GM19372 (cell line): ENCODE measurements around the gene SPAST.
"Not testable (repeated sequence)": the region's sequence is repeated elsewhere in the genome, so short reads cannot be mapped to it uniquely, and the experiment has no call there.

ENCODE experiments used
- ATAC-seq: cut with Tn5 transposase; IDR thresholded peaks from one replicate; pipeline ENCODE4 v1.9.1; 2021; ENCODE audit warnings: mild to moderate bottlenecking, low read depth, moderate library complexity; ENCODE audit not compliant: unreplicated experiment

Gene SPAST

GRCh38 chr2:32119161-32119560 lies 55.8 kb downstream of the SPAST start:
- ATAC-seq = no peak

GRCh38 chr2:32124660-32125059 lies 61.3 kb downstream of the SPAST start:
- no peak for ATAC-seq

DNA sequence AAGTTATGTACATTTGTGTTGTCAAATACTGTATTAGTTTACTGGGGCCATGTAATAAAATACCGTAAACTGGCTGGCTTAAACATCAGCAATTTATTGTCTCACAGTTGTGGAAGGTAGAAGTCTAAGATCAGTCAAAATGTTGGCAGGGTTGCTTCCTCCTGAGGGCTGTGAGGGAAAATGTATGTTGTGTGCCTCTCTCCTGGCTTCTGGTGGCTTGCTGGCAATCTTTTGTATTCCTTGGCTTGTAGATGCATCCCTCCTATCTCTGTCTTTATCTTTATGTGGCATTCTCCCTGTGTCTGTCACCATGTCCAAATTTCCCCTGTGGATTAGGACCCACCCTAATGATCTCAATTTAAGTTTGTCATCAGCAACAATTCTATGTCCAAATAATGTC lies 65.3 kb downstream of the SPAST start:
- no peak for ATAC-seq

- ATAC-seq = no peak
Observed at GRCh38 chr2:32129086-32129485, 65.7 kb downstream of the SPAST start.

DNA sequence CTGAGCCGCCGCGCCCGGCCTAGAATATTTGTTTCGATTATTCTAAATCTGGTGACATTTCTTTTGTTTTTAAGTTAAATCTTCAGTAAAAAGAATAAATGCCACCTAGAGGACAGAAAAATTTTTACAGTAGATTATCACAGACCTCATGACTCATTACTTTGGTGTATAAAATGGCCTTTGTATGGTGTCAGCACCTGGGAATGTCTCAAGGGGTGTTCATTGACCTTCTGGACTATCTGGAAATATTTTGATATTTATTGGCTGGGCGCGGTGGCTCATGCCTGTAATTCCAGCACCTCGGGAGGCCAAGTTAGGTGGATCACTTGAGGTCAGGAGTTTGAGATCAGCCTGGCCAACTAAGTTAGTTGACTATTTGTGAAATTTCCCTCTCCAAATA lies 72.1 kb downstream of the SPAST start:
- ATAC-seq = no peak

DNA sequence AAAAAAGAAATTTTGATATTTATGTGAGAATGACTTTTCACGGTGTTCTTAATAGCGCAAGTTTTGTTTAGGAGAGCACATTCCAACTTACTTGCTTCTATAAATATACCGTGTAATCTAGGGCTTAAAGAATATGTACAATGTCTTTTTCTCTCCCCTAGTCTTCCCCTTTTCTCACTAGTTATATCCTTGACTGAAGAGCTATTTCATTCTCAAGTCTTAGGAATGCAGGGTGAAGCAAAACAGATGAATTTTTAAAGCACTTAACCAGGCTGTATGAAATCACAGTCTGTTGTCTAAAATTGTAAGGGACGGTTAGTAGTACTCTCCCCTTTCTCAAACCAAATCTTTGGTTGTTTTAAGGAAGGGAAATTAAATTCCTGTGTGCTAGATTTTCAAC lies 72.7 kb downstream of the SPAST start:
- ATAC-seq = no peak

- not testable (repeated sequence) for ATAC-seq
Observed at GRCh38 chr2:32151544-32151943, 88.2 kb downstream of the SPAST start.

DNA sequence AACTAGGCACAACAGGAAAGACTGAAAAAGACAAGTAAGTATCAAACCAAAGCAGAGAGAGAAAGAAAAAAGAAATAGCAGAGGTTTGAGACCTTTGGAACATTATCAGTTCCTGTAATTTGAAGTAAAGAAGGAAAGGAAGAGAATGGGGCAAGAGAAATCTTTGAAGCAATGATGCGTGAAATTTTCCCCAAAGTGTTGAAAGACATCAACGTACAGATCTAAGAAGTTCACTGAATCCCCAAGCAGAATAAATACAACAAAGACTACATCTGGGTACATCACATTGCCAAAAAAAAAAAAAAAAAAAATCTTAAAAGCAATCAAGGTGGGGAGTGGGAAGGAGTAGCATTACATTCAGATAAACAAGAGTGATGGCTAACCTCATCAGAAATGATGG lies 96.3 kb downstream of the SPAST start:
- no peak for ATAC-seq

- no peak for ATAC-seq
Observed at GRCh38 chr2:32161296-32161695, 97.9 kb downstream of the SPAST start.

DNA sequence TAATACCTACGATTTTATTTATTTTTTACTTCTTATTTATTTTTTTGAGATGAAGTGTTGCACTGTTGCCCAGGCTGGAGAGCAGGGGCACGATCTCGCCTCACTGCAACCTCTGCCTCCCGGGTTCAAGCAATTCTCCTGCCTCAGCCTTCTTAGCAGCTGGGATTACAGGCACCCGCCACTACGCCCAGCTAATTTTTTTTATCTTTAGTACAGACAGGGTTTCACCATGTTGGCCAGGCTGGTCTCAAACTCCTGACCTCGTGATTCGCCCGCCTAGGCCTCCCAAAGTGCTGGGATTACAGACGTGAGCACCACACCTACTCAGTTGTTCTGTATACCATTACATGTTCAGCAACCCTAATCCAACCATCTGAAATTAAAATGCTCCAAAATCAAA lies 100.9 kb downstream of the SPAST start:
- ATAC-seq = not testable (repeated sequence)

GRCh38 chr2:32165027-32165347 lies 101.6 kb downstream of the SPAST start:
- not testable (repeated sequence) for ATAC-seq

DNA sequence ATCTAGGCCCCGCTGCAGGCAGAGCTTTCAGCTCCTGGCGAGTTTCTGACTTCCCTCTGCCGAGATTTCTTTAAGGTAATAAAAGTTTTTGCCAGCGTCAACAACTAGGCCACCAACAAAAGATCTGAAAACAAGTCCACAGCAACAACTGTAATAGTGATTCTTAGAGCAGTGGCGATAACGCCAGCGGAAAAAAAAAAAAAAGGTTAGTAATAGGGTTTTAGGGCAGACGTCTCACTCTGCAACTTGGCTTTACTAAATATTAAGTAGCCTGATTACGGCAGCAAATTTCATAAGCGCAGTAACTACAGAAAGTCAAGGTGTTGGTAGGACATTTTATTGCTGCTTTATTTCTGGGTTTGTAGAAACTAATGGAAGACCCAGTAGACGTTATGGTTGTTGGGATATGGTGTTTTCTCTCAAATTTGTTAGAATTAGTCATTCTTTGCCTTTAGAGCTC lies 102.8 kb downstream of the SPAST start:
- no peak for ATAC-seq

GRCh38 chr2:32168513-32168912 lies 105.2 kb downstream of the SPAST start:
- no peak for ATAC-seq

DNA sequence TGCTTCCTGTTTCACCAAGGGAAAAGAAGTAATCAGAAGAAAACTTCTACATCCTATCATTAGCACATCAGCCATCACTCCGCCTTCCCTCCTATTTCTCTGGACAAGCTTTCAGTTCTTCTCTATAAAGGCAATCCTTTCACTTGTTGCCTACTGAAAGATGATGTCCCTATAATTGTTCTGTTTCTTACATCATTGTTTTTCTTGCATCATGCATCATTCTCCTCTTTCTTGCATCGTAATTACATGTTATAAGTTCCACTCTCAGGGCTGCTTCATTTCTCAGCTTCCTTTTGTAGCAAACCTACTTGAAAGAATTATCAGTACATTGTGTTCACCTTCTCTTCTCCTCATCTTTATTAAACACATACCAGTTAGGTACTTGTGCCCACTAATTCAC lies 109.5 kb downstream of the SPAST start:
- no peak for ATAC-seq

- no peak for ATAC-seq
Observed at GRCh38 chr2:32182667-32183066, 119.3 kb downstream of the SPAST start.

DNA sequence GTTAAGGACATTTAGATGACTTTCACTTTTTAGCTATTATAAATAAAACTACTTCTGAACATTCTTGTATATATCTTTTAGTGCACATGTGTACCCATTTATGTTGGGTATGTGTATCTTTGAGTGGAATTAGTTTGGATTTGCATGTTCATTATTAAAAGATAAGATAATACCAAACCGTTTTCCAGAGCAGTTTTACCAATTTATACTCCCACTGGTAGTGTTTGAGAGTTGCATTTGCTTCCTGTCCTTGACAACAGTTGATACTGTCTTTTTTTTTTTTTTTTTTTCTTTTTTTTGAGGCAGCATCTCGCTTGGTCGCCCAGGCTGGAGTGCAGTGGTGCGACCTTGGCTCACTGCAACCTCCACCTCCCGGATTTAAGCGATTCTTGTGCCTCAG lies 125.7 kb downstream of the SPAST start:
- no peak for ATAC-seq

DNA sequence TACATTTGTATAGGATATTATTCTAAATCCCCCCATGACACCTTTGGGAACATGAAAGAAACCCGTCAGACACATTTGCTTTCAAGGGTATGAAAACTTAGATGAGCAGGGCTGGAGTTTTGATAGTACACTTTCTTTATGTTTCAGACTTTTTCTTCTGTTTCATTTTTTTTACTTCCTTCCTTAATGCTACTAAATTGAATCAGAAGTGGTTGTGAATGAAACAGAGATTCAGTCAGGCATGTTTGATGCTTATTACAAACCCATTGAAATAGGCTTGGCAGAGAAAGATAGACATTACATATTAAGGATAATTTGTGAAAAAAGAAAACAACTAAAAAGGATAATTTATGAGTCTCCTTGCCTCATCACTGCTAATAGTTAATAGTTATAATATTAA lies 129.1 kb downstream of the SPAST start:
- no peak for ATAC-seq

GRCh38 chr2:32200814-32201213 lies 137.5 kb downstream of the SPAST start:
- ATAC-seq = no peak

- not testable (repeated sequence) for ATAC-seq
Observed at GRCh38 chr2:32203428-32203827, 140.1 kb downstream of the SPAST start.
